Bronchial epithelial cell (primary cell): Measurements from ENCODE around the gene FXYD3. TPM values are rescaled to one million over a fixed set of nuclear protein-coding genes. Genes with fewer than 3 reads are reported as not detected.
"Not testable (repeated sequence)": the region's sequence is repeated elsewhere in the genome, so short reads cannot be mapped to it uniquely, and the experiment has no call there.

ENCODE experiments used
- DNase-seq: peaks from one replicate; pipeline ENCODE4 v3.0.0-alpha.2; 2010; ENCODE audit warnings: low read depth
- FAIRE-seq: peaks from 2 replicates; lab custom pipeline; 2011; peaks lifted over from hg19 to GRCh38; lab: Jason Lieb, UNC
- H3K27me3 ChIP-seq: 2 replicates; pipeline ENCODE4 v1.5.1; 2011; ENCODE audit warnings: low read length; ENCODE audit not compliant: control insufficient read depth, insufficient read depth
- H3K36me3 ChIP-seq: 2 replicates; pipeline ENCODE4 v1.5.1; 2011; ENCODE audit warnings: low read length; ENCODE audit not compliant: control insufficient read depth, insufficient read depth
- H3K4me3 ChIP-seq: 2 replicates; pipeline ENCODE4 v1.5.1; 2011; ENCODE audit warnings: mild to moderate bottlenecking, low read depth, low read length, control low read depth
- CTCF ChIP-seq: IDR thresholded peaks from 2 replicates; pipeline ENCODE4 v1.5.1; 2011; ENCODE audit warnings: mild to moderate bottlenecking, moderate library complexity, low read length, control low read depth, inconsistent platforms; ENCODE audit not compliant: insufficient read depth, severe bottlenecking
- total RNA-seq: library from RNA; depleted of rRNA; stranded (reverse); fragments of >200 nt; gene quantifications from 2 replicates; pipeline ENCODE4 v1.2.1, GENCODE V29; 2014

FXYD3 gene
- total RNA-seq, 1 donor from 2014 or later = 309 TPM

- no peak overlapping the region for H3K4me3 ChIP-seq
- TF ChIP-seq CTCF = no peak
- no peak for FAIRE-seq
- peaks cover 6% of the 10 kb centered on the region for H3K36me3 ChIP-seq
- DNase-seq = no peak
- H3K27me3 ChIP-seq = no peaks in the 10 kb centered on the region
These were observed 10.4 kb downstream of the FXYD3 start for GRCh38 chr19:35125749-35126623.

- TF ChIP-seq CTCF = no peak
- no peak overlapping the region for H3K4me3 ChIP-seq
- H3K36me3 ChIP-seq = peaks cover 1% of the 10 kb centered on the region
- no peaks in the 10 kb centered on the region for H3K27me3 ChIP-seq
- no peak for DNase-seq
- no peak for FAIRE-seq
These were observed 11.0 kb downstream of the FXYD3 start for GRCh38 chr19:35126624-35126959.

- TF ChIP-seq CTCF = no peak
- no peaks in the 10 kb centered on the region for H3K27me3 ChIP-seq
- H3K36me3 ChIP-seq = no peaks in the 10 kb centered on the region
- DNase-seq (peak; percentile 80), FAIRE-seq (peak; percentile 28)
- no peak overlapping the region for H3K4me3 ChIP-seq
These were observed 12.2 kb downstream of the FXYD3 start for GRCh38 chr19:35127871-35128270.

GRCh38 chr19:35128398-35129057 is 12.9 kb downstream of the FXYD3 start:
- TF ChIP-seq CTCF = no peak
- no peak for DNase-seq
- H3K4me3 ChIP-seq = no peak overlapping the region
- H3K36me3 ChIP-seq = no peaks in the 10 kb centered on the region
- no peak for FAIRE-seq
- no peaks in the 10 kb centered on the region for H3K27me3 ChIP-seq

GRCh38 chr19:35129724-35130274 is 14.2 kb downstream of the FXYD3 start:
- not testable (repeated sequence) for DNase-seq, FAIRE-seq, H3K4me3 ChIP-seq, H3K36me3 ChIP-seq, H3K27me3 ChIP-seq
